Fibroblast of lung (primary cell): ENCODE results near the gene CPN1. TPM values are rescaled to one million over a fixed set of nuclear protein-coding genes. Genes with fewer than 3 reads are reported as not detected.

Source experiments
- DNase-seq, 2 donors: peaks; one replicate each; pipeline versions ENCODE4 v3.0.0 to v3.0.0-alpha.2; 2010; ENCODE audit warnings: low read depth in 2 of 2
- H2AFZ ChIP-seq: 2 replicates; pipeline ENCODE4 v1.5.1; 2012; ENCODE audit warnings: low read length, control low read depth, inconsistent platforms
- H3K27ac ChIP-seq: 2 replicates; pipeline ENCODE4 v1.5.1; 2011; ENCODE audit warnings: low read length, control low read depth; ENCODE audit not compliant: insufficient read depth
- H3K27me3 ChIP-seq: 2 replicates; pipeline ENCODE4 v1.5.1; 2011; ENCODE audit warnings: mild to moderate bottlenecking, low read length; ENCODE audit not compliant: control insufficient read depth, insufficient read depth
- H3K36me3 ChIP-seq: 2 replicates; pipeline ENCODE4 v1.5.1; 2011; ENCODE audit warnings: low read length; ENCODE audit not compliant: control insufficient read depth, insufficient read depth
- H3K4me1 ChIP-seq: 2 replicates; pipeline ENCODE4 v1.5.1; 2011; ENCODE audit warnings: low read length; ENCODE audit not compliant: control insufficient read depth, insufficient read depth; ENCODE audit errors: extremely low read depth
- H3K4me2 ChIP-seq: 2 replicates; pipeline ENCODE4 v1.5.1; 2011; ENCODE audit warnings: low read length, control low read depth; ENCODE audit not compliant: insufficient read depth; ENCODE audit errors: extremely low read depth
- H3K4me3 ChIP-seq, 4 experiments: fragments of 200-600 bp in 1 of 4; sonication (generic) in 1 of 4; replicated peaks in 1 of 4; 2 replicates each; pipeline ENCODE4 v1.5.1; 2011 to 2016; ENCODE audit warnings: low read length in 4 of 4, low read depth in 3 of 4, mild to moderate bottlenecking in 3 of 4, control low read depth in 2 of 4, inconsistent platforms in 1 of 4, mixed read lengths in 1 of 4; ENCODE audit not compliant: insufficient read depth in 1 of 4; ENCODE audit errors: control extremely low read depth in 1 of 4
- H3K79me2 ChIP-seq: 2 replicates; pipeline ENCODE4 v1.5.1; 2012; ENCODE audit warnings: mild to moderate bottlenecking, low read length, inconsistent platforms; ENCODE audit not compliant: control insufficient read depth, insufficient read depth
- H3K9ac ChIP-seq: 2 replicates; pipeline ENCODE4 v1.5.1; 2011; ENCODE audit warnings: mild to moderate bottlenecking, low read length, control low read depth; ENCODE audit not compliant: insufficient read depth
- H3K9me3 ChIP-seq: 2 replicates; pipeline ENCODE4 v1.5.1; 2012; ENCODE audit warnings: low read depth, low read length; ENCODE audit not compliant: control insufficient read depth, insufficient read depth
- H4K20me1 ChIP-seq: 2 replicates; pipeline ENCODE4 v1.5.1; 2011; ENCODE audit warnings: low read length; ENCODE audit not compliant: control insufficient read depth, insufficient read depth; ENCODE audit errors: extremely low read depth
- CTCF ChIP-seq, 2 donors: IDR thresholded peaks in 1 of 2; conservative IDR thresholded peaks in 1 of 2; 1 replicate in 1 of 2; 2 replicates in 1 of 2; pipeline ENCODE4 v1.5.1; 2011 to 2012; ENCODE audit warnings: low read length in 2 of 2, control low read depth in 1 of 2, inconsistent platforms in 1 of 2, low read depth in 1 of 2, mild to moderate bottlenecking in 1 of 2
- EZH2 ChIP-seq: IDR thresholded peaks from 2 replicates; pipeline ENCODE4 v1.5.1; 2012; ENCODE audit warnings: low read length, control low read depth, mild to moderate bottlenecking; ENCODE audit errors: missing control alignments
- polyA plus RNA-seq, 2 donors: library from polyadenylated mRNA; depleted of rRNA in 1 of 2; stranded (reverse) in 1 of 2; unstranded in 1 of 2; fragments of >200 nt; gene quantifications; 2 replicates each; pipeline ENCODE4 v1.2.1, GENCODE V29; 2011 to 2012; ENCODE audit warnings: missing spikeins in 1 of 2
- total RNA-seq: library from RNA; depleted of rRNA; stranded (reverse); fragments of >200 nt; gene quantifications from 2 replicates; pipeline ENCODE4 v1.2.1, GENCODE V29; 2014

Gene CPN1
- total and polyA plus RNA-seq, 2 donors (not counting 1 experiment from before 2014, with no cell fraction given) = not detected

- Histone ChIP-seq H4K20me1 (no peaks in the 10 kb centered on the region), H2AFZ (no peak overlapping the region), H3K27ac (no peak overlapping the region), H3K4me1 (peaks cover 13% of the 10 kb centered on the region), H3K4me3 (no peak overlapping the region), H3K9ac (no peak overlapping the region), H3K79me2 (peaks cover 88% of the 10 kb centered on the region), H3K27me3 (no peaks in the 10 kb centered on the region), H3K36me3 (no peaks in the 10 kb centered on the region), H3K9me3 (no peaks in the 10 kb centered on the region), H3K4me2 (no peak overlapping the region)
- no peak for DNase-seq
- TF ChIP-seq CTCF (conservative IDR thresholded peaks at IDR 0.05 in 1 of 2, IDR thresholded peaks at IDR 0.05 in 1 of 2; ENCODE audit: low read depth in 1 of 2, low read length in 2 of 2) (no peak), EZH2 (no peak)
Measured at GRCh38 chr10:99998889-99999288, 82.8 kb downstream of the CPN1 start.

- DNase-seq = peak; percentile 41 to 68
- Histone ChIP-seq H3K27ac (peak overlapping the region; percentile 40), H3K9ac (no peak overlapping the region), H3K4me1 (peaks cover 13% of the 10 kb centered on the region), H3K36me3 (no peaks in the 10 kb centered on the region), H3K79me2 (peaks cover 86% of the 10 kb centered on the region), H3K9me3 (no peaks in the 10 kb centered on the region), H2AFZ (no peak overlapping the region), H4K20me1 (no peaks in the 10 kb centered on the region), H3K4me3 (peak overlapping the region in 2 of 4 experiments; percentile 22 to 30), H3K4me2 (peak overlapping the region; percentile 39), H3K27me3 (no peaks in the 10 kb centered on the region)
- no peak for TF ChIP-seq EZH2
- no peak for TF ChIP-seq CTCF (conservative IDR thresholded peaks at IDR 0.05 in 1 of 2, IDR thresholded peaks at IDR 0.05 in 1 of 2; ENCODE audit: low read depth in 1 of 2, low read length in 2 of 2)
Measured at GRCh38 chr10:99996671-99997648, 84.7 kb downstream of the CPN1 start.

GRCh38 chr10:99995713-99996112 lies 86.0 kb downstream of the CPN1 start:
- Histone ChIP-seq H3K9ac (no peak overlapping the region), H3K4me1 (peaks cover 13% of the 10 kb centered on the region), H3K27ac (peak overlapping the region; percentile 36)

More at GRCh38 chr10:99995713-99996112, 86.0 kb downstream of the CPN1 start:
- Histone ChIP-seq H4K20me1 (no peaks in the 10 kb centered on the region), H3K36me3 (no peaks in the 10 kb centered on the region), H3K4me3 (no peak overlapping the region), H3K27me3 (no peaks in the 10 kb centered on the region), H3K4me2 (no peak overlapping the region), H2AFZ (no peak overlapping the region), H3K79me2 (peaks cover 86% of the 10 kb centered on the region), H3K9me3 (no peaks in the 10 kb centered on the region)
- DNase-seq = no peak
- TF ChIP-seq CTCF (conservative IDR thresholded peaks at IDR 0.05 in 1 of 2, IDR thresholded peaks at IDR 0.05 in 1 of 2; ENCODE audit: low read depth in 1 of 2, low read length in 2 of 2) = no peak
- TF ChIP-seq EZH2 = no peak
